Hepatocyte (in vitro differentiated cells): Measurements from ENCODE around the gene PTPN1.

ENCODE experiments used
- EZH2 ChIP-seq: fragments of 200-600 bp; sonication (generic); IDR thresholded peaks from 2 replicates; pipeline ENCODE4 v1.6.1; 2016; ENCODE audit warnings: antibody characterized with exemption, mild to moderate bottlenecking, borderline replicate concordance
- EZH2phosphoT487 ChIP-seq: fragments of 200-600 bp; sonication (generic); IDR thresholded peaks from one replicate; pipeline ENCODE4 v1.6.1; 2018; ENCODE audit warnings: antibody characterized with exemption, mild to moderate bottlenecking, low read depth, moderate library complexity; ENCODE audit not compliant: unreplicated experiment, severe bottlenecking
- TF ChIP-seq, protein P1 (sequence below): fragments of 200-600 bp; sonication (generic); IDR thresholded peaks from 2 replicates; pipeline ENCODE4 v1.5.1; 2016; ENCODE audit warnings: antibody characterized with exemption, mild to moderate bottlenecking; ENCODE audit not compliant: poor library complexity

DNA sequence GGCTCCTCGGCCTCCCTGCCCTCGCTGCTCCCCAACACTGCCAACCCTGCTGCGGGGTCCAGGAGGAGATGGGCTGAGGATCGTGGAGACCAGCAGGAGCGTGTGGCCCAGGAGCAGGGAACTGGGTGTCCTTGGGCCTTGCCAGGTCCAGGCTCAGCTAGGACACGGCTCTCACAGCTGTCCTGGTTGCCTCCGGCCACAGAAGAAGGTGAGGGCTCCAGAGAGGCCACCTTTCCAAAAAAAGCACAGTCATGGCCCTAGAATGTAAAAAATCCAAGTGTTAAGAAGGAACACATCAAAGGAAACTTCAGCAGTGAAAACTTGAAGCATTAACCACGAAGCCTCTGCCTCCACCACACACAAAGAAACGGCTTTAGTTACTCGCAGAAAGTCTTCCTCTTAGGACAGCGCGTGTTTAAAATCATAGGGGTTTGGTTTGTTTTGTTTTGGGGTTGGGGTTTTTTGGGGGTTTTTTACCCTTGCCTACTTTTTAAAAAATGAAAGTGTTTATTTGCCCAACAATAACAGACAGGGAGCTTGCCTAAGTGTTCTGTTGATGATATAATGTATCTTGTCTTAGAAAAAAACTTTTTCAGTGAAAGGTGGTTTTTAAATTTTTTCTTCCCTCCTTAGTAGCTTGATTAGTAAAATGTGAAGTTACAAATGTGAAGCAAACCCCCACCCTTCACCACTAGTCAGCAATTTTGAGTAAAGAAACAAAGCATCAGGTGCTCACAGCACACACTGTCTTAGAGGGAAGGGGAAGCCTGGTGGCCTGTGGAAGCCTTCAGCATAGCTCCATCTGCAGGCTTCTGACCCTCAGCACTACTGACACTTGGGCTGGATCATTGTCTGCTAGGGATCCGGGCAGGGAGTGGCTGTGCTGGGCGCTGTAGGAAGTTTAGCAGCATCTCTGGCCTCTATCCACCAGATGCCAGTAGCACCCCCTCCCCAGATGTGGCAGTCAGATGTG, 60.0 kb downstream of the PTPN1 start:
- TF ChIP-seq EZH2, result no peak
- TF ChIP-seq, protein P1, sequence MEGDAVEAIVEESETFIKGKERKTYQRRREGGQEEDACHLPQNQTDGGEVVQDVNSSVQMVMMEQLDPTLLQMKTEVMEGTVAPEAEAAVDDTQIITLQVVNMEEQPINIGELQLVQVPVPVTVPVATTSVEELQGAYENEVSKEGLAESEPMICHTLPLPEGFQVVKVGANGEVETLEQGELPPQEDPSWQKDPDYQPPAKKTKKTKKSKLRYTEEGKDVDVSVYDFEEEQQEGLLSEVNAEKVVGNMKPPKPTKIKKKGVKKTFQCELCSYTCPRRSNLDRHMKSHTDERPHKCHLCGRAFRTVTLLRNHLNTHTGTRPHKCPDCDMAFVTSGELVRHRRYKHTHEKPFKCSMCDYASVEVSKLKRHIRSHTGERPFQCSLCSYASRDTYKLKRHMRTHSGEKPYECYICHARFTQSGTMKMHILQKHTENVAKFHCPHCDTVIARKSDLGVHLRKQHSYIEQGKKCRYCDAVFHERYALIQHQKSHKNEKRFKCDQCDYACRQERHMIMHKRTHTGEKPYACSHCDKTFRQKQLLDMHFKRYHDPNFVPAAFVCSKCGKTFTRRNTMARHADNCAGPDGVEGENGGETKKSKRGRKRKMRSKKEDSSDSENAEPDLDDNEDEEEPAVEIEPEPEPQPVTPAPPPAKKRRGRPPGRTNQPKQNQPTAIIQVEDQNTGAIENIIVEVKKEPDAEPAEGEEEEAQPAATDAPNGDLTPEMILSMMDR, result peak; percentile 28
- TF ChIP-seq EZH2phosphoT487, result no peak
